Dedifferentiated amniotic fluid mesenchymal stem cell (primary cell): ENCODE results near the gene AHCTF1.
A peak's percentile ranks its signal among the peaks of the same experiment; 100 is the strongest.

ENCODE experiments used
- DNase-seq: peaks from one replicate; pipeline ENCODE4 v3.0.0-alpha.2; 2016; ENCODE audit errors: extremely low spot score

AHCTF1 gene, protein sequence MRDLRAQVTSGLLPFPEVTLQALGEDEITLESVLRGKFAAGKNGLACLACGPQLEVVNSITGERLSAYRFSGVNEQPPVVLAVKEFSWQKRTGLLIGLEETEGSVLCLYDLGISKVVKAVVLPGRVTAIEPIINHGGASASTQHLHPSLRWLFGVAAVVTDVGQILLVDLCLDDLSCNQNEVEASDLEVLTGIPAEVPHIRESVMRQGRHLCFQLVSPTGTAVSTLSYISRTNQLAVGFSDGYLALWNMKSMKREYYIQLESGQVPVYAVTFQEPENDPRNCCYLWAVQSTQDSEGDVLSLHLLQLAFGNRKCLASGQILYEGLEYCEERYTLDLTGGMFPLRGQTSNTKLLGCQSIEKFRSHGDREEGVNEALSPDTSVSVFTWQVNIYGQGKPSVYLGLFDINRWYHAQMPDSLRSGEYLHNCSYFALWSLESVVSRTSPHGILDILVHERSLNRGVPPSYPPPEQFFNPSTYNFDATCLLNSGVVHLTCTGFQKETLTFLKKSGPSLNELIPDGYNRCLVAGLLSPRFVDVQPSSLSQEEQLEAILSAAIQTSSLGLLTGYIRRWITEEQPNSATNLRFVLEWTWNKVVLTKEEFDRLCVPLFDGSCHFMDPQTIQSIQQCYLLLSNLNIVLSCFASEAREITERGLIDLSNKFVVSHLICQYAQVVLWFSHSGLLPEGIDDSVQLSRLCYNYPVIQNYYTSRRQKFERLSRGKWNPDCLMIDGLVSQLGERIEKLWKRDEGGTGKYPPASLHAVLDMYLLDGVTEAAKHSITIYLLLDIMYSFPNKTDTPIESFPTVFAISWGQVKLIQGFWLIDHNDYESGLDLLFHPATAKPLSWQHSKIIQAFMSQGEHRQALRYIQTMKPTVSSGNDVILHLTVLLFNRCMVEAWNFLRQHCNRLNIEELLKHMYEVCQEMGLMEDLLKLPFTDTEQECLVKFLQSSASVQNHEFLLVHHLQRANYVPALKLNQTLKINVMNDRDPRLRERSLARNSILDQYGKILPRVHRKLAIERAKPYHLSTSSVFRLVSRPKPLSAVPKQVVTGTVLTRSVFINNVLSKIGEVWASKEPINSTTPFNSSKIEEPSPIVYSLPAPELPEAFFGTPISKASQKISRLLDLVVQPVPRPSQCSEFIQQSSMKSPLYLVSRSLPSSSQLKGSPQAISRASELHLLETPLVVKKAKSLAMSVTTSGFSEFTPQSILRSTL (N-terminal part only)

DNA sequence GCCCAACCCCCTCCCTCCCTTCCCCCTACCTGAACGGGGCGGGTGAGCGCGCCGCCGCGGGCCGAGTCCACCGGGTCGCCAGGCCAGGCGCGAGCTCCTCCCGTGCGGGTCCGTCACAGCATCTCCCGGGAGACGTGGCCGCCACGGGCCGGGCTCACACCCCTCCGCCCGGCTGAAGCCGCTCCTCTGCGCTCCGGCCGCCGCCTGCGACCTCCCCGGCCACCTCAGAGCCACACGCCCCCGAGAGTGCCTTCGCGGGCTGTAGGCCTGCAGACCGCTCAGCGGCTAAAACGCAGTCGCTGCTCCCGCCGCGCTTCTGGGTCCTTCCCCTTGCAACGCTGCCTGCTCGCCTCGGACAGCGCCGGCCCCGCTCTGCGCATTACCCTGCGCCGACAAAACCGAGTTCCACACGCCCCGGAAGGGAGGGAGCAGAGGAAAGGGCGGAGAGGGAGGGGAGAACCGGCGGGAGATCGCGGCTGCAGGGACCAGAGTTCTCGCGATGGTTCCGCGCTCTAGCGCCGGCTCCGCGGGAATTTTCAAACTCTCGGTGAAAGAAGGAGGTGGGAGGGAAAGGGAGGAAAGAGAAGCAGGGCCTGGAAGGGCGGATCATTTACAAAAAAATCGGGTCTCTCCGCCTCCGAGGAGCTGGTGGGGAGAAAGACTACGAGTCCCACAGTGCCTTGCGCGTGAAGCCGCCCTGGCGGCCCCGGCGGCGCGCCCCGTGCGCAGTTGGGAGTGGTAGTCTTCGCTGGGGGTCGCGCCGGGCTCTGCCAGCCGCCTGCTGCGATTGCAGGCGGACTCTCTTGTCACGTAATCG, at the start of gene AHCTF1:
AHCTF1 (minus strand) TSS at position 400 of the 817 bp plus-strand sequence. CDS start 13,578 bp downstream, outside the sequence.
- peak; percentile 99 for DNase-seq

DNA sequence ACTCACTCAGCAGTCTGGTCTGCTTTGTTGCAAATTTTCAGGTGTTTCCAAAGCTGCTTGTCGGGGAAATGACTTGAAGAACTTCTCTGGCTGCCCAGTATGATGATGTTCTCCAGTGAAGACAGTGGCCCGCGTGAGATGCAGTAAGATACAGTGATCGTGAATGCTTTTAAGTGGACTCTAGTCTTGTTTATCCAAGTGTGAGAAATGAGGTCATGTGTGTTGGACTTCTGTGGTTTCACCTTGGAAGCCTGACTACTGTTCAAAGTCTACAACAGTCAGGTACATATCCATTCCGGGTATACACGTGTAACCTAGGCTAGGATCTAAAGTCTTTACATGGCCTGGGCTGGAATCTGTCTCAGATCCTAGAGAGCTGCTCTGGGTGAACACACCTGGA, 47.0 kb upstream of the AHCTF1 start:
- DNase-seq: no peak

DNA sequence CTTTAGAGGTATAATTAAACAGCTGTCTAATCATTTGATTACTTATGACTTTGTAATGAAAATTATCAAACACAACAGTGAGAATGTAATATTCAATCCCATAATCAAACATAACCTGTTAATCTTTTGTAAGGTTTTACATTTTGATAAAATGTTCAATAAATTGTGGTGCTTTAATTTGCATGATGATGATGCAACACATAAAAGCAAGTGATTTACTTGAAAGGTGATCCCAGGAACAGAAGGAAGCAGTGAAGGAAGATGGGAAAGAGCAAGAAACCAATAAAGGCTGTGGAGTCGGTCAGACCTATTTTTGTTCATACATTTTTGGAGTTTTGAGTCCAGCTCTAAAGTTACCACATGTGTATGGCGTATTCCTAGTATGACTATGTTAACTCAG, 46.5 kb upstream of the AHCTF1 start:
- no peak for DNase-seq

DNA sequence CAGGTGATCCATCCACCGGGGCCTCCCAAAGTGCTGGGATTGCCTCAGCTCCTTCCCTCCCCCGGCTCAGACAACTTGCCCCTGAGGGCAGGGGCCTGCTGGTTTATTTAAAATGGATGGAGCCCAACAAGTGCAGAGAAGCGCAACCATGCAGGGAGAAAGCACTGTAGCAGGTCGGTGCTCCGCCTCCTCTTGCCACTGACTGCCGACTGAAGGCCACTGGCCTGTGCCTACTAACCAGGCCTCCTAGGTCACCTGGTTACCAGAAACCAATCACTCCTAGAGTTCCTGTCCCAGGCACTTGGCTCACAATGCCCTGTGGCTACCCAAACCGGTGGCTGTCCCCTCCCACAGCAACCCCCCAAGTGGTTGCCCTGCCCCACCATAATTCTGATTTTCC, 40.2 kb upstream of the AHCTF1 start:
- DNase-seq: no peak

DNA sequence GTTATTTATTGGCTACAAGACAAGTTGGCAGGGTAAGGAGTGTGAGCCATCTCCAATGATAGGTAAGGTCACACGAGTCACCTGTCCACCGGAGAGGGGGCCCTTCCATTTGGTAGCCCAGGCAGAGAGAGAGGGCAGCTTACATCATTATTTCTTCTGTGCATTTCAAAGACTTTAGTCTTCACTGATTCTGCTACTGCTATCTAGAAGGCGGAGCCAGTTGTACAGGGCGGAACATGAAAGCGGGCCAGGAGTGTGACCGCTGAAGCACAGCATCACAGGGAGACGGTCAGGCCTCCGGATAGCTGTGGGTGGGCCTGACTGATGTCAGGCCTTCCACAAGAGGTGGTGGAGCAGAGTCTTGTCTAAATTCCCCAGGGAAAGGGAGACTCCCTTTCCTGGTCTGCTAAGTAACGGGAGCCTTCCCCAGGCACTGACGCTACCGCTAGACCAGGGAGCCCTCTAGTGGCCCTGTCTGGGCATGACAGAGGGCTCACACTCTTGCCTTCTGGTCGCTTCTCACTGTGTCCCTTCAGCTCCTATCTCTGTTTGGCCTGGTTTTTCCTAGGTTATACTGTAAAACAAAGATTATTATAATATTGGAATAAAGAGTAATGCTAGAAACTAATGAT, 39.5 kb upstream of the AHCTF1 start:
- no peak for DNase-seq

DNA sequence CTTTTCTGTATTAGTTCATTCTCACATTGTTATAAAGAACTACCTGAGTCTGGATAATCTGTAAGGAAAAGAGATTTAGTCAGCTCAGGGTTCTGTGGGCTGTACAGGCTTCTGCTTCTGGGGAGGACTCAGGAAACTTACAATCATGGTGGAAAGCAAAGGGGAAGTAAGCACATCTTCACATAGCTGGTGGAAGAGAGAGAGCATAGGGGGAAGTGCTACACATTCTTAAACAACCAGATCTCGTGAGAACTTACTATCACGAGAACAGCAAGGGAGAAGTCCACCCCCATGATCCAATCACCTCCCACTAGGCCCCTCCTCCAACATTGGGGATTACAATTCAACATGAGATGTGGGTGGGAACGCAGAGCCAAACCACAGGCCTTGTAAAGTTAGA, 37.9 kb upstream of the AHCTF1 start:
- no peak for DNase-seq

DNA sequence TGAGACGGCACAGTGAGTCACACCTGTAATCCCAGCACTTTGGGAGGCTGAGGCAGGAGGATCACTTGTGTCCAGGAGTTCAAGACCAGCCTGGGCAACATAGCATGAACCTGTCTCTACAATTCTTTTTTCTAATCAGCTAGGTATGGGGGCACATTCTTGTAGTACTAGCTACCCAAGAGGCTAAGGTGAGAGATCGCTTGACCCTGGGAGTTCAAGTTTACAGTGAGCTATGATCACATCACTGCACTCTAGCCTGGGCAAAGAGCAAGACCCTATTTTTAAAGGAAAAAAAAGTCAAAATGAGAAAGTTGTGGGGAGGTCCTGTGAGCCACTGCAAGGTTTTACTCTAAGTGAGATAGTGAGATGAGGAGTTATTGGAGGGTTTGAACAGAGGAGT, 34.8 kb upstream of the AHCTF1 start:
- DNase-seq: no peak

DNA sequence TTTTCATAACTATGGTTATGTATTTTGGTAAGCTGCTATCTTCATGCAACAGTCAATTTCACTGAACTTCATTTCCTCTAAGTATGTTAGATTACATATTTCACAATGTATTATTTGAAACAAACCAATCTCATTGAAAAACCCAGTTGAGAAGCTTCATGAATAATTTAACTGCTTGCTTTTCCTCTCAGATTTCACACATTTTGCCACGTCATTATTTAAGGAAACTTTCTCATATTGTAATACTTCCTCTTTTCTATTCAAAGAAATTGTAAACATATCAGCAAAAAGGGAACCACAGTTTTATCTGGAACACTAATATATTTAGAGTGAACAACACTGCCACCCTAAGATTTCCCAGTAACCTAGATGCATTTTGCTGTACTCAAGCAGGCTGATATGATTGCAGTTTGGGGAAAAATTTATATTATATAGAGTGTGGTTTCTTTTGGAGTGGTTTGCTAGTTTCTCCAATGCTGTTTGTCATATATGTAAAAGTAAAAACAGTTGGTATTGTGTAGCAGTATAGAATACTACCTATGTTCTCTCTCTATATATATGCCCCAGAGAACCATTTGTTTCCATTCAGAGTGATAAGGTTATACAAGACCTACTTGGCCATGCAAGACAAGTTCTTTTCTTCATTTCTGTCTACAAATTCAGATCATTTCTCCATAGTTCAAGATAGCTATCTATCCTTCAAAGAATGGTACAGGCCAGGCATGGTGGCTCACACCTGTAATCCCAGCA, 28.4 kb upstream of the AHCTF1 start:
- DNase-seq: no peak

DNA sequence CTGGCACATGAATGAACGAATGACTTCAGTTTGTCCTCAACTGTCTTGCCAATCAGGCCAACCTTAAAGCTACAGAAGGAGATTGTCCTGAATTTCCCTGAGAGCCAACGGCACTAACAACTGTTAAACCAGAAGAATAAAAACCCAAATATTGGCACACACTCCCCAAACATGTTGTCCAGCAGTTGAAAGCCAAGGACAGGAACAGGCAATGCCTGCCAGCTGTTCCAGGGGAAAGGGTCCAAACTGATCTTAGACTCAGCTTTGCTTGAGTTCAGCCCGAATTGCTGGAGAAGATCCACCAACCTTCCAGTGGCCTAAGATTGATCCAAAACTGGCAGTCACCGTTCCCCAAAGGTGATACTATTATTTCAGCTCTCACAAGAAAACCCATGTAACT, 22.4 kb upstream of the AHCTF1 start:
- DNase-seq: no peak

DNA sequence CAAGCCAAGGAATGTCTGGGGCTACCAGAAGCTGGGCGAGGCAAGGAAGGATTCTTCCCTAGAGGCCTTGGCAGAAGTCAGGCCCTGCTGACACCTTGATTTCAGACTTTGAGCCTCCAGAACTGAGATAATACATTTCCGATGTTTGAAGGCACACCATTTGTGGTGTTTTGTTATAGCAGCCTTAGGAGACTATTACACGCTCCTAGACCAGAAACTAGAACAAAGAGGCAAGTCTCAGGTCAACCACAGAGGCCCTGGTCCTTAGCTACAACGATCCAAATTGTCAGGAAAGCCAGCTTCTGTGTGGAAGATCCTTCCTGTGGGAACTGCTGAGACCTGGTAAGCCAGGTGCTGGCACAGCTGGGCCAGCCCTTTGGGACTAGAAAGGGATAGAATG, 19.7 kb upstream of the AHCTF1 start:
- no peak for DNase-seq

DNA sequence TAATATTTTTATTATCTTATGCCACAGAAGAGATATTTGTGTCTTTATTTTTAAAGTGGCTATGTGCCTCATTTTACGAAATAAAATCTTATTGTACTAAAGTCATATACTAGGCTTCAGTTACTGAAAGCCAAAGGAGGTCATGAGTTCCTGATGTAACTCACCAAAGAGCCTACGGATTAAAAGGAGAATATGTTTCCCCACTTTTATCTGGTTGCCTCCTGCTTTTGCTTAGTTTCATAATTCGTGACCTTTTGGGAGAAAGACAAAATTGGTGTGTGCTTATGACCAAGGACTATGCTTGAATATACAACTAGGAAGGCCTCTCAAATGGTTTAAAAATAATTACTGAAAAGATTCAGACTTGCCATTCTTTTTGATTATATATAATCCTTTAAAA, 18.2 kb upstream of the AHCTF1 start:
- no peak for DNase-seq

DNA sequence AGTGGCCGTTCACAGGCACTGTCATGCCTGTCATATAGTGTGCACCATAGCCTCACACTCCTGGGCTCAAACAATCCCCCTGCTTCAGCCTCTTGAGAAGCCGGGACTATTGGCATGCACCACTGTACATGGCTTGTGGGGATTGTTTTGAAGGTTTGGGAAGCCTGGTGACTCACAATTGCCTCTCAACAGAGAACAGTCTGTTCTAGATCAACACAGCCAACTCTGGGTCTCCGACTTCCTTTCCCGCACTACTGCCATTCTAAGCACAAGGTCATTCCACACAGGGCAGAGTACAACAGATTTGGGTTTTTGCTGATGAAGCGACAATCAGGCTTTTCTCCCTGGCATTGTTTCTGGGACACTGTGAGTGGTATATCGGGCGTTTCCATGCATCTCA, 15.5 kb upstream of the AHCTF1 start:
- DNase-seq: no peak

DNA sequence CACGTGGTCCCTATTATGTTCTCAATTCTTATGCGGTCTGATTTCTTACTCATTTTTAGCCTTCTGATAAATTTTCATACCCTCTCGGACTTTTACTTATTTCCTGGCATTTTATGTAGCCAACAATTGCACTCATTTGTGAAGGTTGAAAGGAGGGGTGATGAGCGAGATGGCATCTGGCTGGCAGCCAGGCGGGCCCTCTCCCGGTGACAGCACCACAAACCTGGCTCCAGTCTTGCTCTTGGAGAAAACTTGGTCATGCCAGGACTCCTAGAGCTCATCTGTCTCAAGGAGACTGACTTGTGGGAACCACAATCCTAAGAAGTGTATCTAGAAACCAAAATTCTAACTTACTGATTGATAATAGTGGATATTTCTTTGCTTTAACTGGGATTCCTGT, 14.6 kb upstream of the AHCTF1 start:
- DNase-seq: no peak

DNA sequence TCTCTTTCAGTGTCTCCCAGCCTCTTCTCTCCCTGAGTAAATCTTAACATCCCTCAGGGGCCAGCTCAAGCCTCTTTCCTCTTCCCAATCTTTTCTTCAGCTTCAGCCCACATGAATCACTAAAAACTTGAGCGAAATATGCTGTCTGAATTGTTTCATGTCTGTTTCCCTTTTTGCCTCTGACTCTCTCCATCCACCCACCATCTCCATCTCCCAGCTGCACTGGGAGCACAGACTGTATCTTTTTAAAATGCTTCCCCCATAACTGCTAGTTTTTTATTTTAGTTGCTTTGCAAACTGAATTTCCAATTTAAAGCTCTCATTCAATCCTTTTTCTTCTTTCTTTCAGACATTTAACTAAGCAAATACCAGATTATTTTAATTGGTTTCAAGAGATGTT, 3.0 kb upstream of the AHCTF1 start:
- no peak for DNase-seq

DNA sequence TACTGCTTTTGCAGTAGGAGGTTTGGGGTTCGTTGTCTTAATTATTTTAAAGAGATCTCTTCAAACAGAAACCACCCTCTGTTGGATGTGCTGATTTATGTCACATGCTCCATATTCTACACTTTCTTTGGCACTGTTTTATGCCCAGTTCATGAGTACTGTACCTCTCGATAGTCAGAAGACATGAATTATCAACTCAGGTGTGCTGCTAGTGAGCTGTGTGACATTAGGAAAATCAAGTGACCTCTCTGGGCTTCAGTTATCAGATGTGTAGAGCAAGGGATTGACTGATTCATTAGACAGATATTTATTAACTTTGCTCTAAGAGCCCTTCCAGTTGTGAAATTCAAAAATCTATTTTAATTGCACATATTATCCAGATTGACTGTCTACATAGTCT, 2.1 kb upstream of the AHCTF1 start:
- no peak for DNase-seq

DNA sequence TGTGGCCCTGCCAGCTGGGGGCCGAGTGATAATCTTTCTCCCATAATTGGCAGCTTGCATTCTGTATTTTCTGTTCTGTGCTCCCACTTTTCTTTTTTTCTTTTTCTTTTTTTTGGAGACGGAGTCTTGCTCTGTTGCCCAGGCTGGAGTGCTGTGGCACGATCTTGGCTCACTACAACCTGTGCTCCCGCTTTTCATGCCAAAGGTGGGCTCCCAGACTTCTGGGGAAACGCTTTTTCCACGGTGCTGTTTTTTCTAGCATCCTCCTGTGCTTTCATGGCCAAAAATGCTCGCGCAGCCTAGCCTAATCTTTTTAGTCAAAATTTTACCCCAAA, 585 bp upstream of the AHCTF1 start:
- no peak for DNase-seq

DNA sequence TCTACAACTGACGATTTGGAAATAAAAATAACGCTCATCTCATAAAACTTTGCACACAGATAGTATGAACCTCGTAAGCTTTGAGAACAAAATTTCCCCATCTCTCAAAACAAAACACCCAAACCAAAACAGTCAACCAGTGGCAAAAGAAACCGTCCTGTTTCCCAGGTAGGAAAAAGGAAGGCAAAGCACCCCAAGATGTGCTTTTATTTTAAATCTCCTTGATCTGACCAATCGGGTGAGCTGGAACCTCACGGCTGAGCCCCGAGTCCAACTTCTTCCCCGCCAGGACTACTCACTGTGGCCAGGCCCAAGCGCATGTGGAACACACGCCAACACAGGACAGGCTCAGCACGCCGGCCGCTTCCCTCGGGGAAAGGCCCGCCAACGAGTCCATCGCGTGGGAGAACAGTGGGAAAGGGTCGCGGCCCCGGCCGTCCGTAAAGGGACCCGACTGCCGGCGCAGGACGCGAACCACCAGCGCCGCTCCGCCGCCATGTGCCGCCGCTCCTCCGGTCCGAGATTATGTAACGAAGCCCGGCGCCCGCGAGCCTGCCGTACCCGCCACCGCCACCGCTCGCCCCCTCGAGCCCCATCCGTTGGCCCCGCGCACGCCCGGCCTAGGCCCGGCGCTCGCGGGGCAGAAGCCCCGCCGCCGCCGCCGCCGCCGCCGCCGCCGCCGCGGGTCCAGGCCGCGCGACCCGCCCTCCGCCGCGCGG, 759 bp downstream of the AHCTF1 start:
- peak; percentile 60 for DNase-seq

DNA sequence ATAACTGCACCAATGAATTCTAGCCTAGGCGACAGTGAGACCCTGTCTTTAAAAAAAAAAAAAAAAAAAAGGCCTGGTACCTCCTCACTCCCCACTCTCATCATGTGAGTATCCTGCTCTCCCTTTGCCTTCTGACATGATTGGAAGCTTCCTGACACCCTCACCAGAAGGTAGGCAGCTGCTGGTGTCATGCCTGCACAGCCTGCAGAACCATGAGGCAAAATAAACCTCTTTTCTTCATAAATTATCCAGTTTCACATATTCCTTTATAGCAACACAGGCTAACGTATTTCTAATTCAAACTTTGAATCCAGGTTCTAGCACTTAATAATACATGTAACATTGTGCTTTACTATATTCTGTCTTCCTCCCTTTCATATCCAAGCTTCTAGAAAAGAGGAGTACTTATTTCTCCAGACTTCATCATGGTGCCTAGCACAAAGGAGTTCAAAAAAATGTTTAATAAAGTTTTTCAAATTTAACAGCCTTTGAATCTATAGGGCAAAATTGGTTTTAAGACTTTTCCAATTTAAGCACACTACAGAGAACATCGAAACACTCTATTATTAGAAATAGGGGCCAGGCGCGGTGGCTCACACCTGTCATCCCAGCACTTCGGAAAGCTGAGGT, 5.6 kb downstream of the AHCTF1 start:
- no peak for DNase-seq

DNA sequence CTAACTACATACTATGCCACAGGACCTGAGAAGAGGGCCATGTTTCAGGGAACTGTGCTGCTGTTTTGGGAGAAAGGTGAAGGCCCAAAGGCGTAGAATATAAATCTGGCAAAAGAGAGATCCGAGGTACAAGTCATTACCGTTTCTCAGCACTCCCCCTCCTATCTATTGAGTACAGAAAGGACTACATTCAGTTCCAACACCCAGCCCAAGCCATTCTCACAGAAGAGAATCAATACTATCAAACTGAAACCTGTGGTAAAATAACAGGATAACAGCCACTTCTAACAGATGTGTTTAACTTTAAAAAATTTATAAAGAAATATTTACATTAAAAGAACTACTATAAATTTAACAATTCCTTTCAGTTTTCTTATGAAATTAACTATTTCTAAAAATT, 7.8 kb downstream of the AHCTF1 start:
- no peak for DNase-seq
